SK-MEL-5 (cell line): ENCODE results near the gene ONECUT1. TPM values are rescaled to one million over a fixed set of nuclear protein-coding genes. Genes with fewer than 3 reads are reported as not detected.
A peak's percentile ranks its signal among the peaks of the same experiment; 100 is the strongest.

Experiments
- DNase-seq: peaks from one replicate; pipeline ENCODE4 v3.0.0-alpha.2; 2016; ENCODE audit warnings: low read depth, low spot score
- in situ Hi-C: cut with HindIII; loops from 2 replicates; pipeline ENCODE4 v1.10.0; 2016; ENCODE audit warnings: low sequenced_read_pairs, high pct_unique_total_duplicates, low pct_unique_long_range_greater_than_20kb
- total RNA-seq: library from RNA; depleted of rRNA; stranded (reverse); fragments of >200 nt; shearing (Covaris generic); gene quantifications from 2 replicates; pipeline ENCODE4 v1.2.3, GENCODE V29; 2014

ONECUT1 gene
- total RNA-seq, 1 experiment from 2014 or later = 5.0 TPM

DNA sequence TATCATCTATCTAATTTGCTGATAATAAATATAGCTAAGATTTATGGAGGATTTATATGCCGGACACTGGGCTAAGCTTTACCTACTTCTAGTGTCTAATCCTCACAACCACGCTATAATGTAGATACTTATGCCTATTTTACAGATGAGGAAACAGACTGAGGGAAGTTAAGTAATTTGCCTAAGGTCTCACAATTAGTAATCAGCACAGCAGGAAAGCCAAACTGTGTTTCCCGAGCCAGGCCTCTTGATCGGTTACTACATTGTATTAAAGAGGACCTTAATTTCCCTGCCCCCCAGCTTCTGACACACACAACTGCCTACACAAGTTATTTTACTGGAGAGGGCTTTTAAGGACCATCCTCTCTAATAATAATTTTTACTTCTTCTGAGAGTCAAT lies 40.9 kb downstream of the ONECUT1 start:
- no peak for DNase-seq
- in situ Hi-C loops = loop anchor here (25.0 kb wide), 1 partner anchor 487 kb away; no protein-coding TSS in a partner anchor

DNA sequence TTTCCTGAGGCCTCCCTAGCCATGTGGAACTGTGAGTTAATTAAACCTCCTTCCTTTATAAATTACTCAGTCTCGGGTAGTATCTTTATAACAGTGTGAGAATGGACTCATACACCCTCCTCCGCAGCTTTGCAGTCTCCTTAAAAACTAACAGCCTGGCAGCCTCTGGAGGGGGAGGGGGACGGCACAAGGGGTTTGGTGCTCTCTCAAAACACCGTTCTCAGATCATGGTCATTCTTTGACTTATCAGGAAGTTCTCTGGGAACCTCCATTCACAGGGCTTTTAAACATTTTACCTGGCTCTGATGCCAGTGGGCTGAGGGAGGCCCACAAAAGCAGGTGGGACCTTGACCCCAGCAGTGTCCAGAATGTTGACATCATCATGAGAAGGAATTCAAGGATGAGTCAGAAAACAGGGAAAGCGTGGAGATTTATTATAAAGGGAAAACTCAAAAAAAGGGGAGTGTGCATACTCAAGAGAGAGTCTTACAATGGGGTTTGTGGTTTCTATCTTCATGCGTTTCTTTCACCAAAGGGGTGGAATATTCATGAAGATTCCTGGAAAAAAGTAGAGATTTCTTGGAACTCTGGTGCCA lies 43.9 kb downstream of the ONECUT1 start:
- in situ Hi-C loops = loop anchor here (25.0 kb wide), 1 partner anchor 484 kb away; no protein-coding TSS in a partner anchor
- no peak for DNase-seq

DNA sequence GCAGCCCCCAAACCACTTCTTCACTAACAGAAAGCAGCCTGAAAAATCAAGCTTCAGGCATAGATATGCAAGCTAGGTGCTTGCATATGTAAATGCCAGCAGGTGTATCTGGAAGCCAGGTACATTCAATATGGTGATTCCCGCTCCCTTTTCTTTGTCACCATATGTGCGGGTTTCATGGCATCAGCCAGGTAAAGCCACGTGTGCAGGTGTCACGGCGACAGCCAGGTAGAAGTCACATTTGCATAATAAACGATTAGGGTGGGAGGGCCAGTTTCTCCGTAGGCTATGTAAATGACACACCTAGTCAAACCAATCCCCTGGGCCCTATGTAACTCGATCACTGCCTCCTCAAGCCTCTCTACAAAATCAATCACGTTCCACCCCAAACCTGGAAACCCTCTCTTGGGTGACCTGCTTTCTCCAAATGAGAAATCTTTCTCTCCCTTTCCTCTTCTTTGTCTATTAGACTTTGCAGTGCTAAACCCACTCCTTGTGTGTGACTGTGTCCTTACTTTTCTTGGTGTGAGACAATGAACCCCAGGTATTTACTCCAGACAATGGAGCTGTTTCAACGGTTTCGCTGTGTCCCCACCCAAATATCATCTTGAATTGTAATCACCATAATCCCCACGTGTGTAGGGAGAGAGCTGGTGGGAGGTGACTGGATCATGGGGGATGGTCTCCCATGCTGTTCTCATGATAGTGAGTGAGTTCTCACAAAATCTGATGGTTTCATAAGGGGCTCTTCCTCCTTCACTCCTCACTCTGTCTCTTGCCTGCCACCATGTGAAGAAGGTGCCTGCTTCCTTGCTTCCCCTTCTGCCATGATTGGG lies 44.6 kb downstream of the ONECUT1 start:
- in situ Hi-C loops = loop anchor here (25.0 kb wide), 1 partner anchor 483 kb away; no protein-coding TSS in a partner anchor

GRCh38 chr15:52738311-52738710 lies 51.8 kb downstream of the ONECUT1 start:
- DNase-seq = no peak
- in situ Hi-C loops = loop anchor here (25.0 kb wide), 1 partner anchor 476 kb away; no protein-coding TSS in a partner anchor

More for the DNA sequence above, 44.6 kb downstream of the ONECUT1 start:
- DNase-seq = no peak

GRCh38 chr15:52737720-52738119 lies 52.4 kb downstream of the ONECUT1 start:
- in situ Hi-C loops = loop anchor here (25.0 kb wide), 1 partner anchor 475 kb away; no protein-coding TSS in a partner anchor
- no peak for DNase-seq

GRCh38 chr15:52735231-52736089 lies 54.7 kb downstream of the ONECUT1 start:
- in situ Hi-C loops = loop anchor here (25.0 kb wide), 1 partner anchor 473 kb away; no protein-coding TSS in a partner anchor
- DNase-seq = peak; percentile 88

DNA sequence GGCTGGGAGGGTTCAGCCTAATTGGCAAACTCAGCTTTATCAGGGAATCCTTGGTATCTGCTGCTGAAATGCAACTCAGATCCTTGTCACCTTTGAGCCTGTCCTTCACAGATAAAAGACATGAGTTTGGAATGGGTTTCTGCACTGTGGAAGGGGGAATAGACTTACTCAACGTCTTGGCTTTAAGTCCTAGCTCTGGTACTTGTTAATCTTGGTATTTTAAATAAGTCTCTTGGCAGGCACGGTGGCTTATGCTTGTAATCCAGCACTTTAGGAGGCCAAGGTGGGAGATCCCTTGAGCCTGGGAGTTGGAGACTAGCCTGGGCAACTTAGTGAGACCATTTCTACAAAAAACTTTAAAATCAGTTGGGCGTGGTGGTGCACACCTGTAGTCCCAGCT lies 55.8 kb downstream of the ONECUT1 start:
- in situ Hi-C loops = loop anchor here (25.0 kb wide), 1 partner anchor 472 kb away; no protein-coding TSS in a partner anchor
- no peak for DNase-seq

GRCh38 chr15:52733696-52734255 lies 56.4 kb downstream of the ONECUT1 start:
- in situ Hi-C loops = loop anchor here (25.0 kb wide), 1 partner anchor 471 kb away; no protein-coding TSS in a partner anchor
- no peak for DNase-seq

DNA sequence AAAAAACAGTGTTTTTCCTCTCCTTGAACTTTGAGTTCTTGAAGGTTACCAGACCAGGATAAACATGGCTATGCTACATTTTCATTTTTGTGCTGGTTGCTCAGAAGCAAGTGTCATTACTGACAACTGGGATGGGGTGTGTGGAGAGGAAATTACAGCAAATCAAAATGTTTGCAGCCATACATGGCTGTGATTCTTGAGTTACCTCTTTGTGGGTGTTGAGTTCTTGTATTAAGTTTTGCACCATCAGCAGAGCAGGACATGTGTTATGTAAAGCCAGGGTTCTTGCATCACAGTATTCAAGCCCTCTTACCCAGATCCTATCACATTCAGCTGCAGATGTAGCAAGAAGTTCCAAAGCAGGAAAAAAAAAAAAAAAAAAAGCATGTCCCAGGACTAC lies 57.0 kb downstream of the ONECUT1 start:
- in situ Hi-C loops = loop anchor here (25.0 kb wide), 1 partner anchor 471 kb away; no protein-coding TSS in a partner anchor
- DNase-seq = no peak

DNA sequence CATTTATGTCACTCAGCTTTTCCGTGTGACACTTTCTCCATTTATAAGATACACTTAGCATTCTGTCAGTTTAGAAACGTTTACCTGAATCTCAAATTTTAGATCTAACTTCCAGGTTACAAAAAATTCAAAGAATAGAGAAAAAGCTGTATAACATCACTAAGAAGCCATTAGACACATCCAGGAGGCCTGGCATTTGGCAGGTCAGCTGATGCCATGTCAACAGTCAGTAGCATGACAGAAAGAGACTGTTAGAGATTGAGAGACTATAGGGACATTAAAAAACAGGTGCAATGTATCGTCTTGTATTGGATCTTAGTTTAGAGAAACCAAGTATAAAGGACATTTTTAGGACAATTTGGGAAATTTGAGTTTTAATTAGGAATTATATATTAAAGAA lies 57.6 kb downstream of the ONECUT1 start:
- in situ Hi-C loops = loop anchor here (25.0 kb wide), 1 partner anchor 470 kb away; no protein-coding TSS in a partner anchor
- DNase-seq = no peak

DNA sequence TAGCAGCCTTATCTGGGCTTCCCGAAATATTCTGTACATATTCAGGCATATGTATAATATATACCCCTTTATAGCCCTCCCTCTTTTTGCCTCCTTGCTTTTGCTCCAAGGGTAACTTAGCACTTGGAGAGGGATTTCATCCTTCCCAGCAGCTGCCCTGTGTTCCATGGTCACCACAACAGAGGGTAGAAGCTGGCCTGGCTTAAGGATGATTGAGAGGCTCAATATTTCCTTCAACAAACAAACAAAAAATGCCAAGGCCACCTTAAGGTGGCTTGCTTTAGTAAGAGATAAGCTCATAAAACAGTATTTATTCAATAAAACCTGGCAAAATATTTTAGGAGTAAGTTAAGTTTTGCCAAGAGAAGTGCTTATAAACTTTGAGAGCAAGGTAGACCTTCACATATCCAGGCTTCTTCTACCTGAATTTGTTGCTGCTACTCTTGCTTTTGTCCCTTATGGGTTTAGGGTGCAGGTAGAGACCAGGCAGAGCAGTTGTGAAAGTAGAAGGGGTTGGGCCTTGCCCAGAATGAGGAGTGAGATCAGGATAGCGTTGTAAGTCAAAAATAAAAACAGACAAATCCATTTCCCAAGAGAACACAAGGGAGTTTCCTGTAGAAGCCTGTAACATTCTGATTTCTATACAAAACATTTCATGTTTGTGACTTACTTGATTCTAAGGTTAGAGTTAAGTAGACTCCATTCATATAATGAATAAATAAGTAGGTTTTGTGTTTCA lies 58.2 kb downstream of the ONECUT1 start:
- in situ Hi-C loops = loop anchor here (25.0 kb wide), 1 partner anchor 470 kb away; no protein-coding TSS in a partner anchor
- DNase-seq = no peak

DNA sequence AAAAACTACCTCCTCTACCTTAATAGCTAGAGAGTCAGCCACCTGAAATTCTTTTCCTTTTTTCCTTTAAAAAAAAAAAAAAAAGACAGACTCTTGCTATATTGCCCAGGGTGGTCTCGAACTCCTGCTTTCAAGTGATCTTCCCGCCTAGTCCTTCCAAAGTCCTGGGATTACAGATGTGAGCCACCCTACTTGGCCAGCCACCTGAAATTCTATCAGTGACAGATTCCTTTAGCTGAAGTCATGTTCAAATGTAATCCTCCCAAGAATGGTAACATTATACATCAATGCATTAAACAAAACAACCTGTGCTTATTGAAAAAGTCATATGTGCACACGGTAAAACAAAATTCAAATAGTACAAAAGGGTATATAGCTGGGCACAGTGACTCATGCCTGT lies 59.1 kb downstream of the ONECUT1 start:
- DNase-seq = no peak
- in situ Hi-C loops = loop anchor here (25.0 kb wide), 1 partner anchor 469 kb away; no protein-coding TSS in a partner anchor

DNA sequence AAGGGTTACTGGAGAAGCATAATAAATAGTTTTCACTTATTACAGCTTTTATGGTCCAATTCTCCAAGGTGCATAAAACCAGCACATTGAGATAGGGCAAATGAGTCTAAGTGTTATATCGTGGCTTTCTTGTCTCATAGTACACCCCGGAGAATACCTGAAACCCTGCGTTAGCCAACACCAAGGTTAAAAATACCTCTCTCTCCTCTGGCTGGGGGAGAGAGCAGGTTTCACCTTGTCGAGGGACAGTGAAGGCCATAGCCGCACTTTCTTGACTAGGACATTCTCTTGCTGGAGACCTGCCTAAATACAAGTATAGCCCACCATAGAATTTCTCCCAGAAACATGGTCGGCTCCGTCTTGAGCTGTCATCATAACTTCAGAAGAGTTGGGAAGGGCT lies 59.5 kb downstream of the ONECUT1 start:
- in situ Hi-C loops = loop anchor here (25.0 kb wide), 1 partner anchor 468 kb away; no protein-coding TSS in a partner anchor
- DNase-seq = no peak

- in situ Hi-C loops = loop anchor here (25.0 kb wide), 1 partner anchor 468 kb away; no protein-coding TSS in a partner anchor
- no peak for DNase-seq
Measured at GRCh38 chr15:52730173-52730572, 60.0 kb downstream of the ONECUT1 start.

- DNase-seq = no peak
- in situ Hi-C loops = loop anchor here (25.0 kb wide), 1 partner anchor 467 kb away; no protein-coding TSS in a partner anchor
Measured at GRCh38 chr15:52728899-52729298, 61.2 kb downstream of the ONECUT1 start.

DNA sequence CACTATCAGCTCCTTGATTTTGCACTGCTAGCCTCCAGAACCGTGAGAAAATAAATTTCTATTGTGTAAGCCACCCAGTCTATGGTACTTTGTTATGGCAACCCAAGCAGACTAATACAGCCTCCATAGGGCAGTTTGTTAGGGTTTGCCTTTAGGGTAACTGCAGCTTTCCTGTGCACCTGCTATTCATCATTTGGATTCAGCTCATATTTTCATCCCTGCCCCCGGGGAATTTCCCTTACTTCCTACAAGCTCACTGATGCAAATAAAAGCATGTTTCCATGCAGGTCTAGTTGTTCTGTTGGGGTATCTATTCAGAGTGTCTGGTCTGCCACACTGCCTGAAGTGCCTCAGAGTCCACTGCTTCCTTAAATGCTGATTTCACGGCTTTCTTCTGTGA lies 62.3 kb downstream of the ONECUT1 start:
- DNase-seq = no peak
- in situ Hi-C loops = loop anchor here (25.0 kb wide), 1 partner anchor 466 kb away; no protein-coding TSS in a partner anchor
